Endodermal cell (in vitro differentiated cells): Measurements from ENCODE around the gene TNS3. TPM values are rescaled to one million over a fixed set of nuclear protein-coding genes. Genes with fewer than 3 reads are reported as not detected.

Experiments
- DNase-seq: peaks from one replicate; pipeline ENCODE4 v3.0.0-alpha.2; 2017
- H3K27ac ChIP-seq: 2 replicates; pipeline ENCODE4 v1.5.1; 2013; ENCODE audit warnings: mild to moderate bottlenecking, low read depth, low read length, moderate library complexity
- H3K27me3 ChIP-seq: 2 replicates; pipeline ENCODE4 v1.6.1; 2013; ENCODE audit warnings: mild to moderate bottlenecking, low read length, moderate library complexity; ENCODE audit not compliant: insufficient read depth, control insufficient read depth, poor library complexity, severe bottlenecking
- H3K36me3 ChIP-seq: 2 replicates; pipeline ENCODE4 v1.7.0; 2013; ENCODE audit warnings: mild to moderate bottlenecking, low read length, moderate library complexity; ENCODE audit not compliant: control insufficient read depth, insufficient read depth
- H3K4me1 ChIP-seq: one replicate; pipeline ENCODE4 v1.7.0; 2013; ENCODE audit warnings: low read length; ENCODE audit not compliant: control insufficient read depth, insufficient read depth
- H3K4me3 ChIP-seq: 2 replicates; pipeline ENCODE4 v1.5.1; 2013; ENCODE audit warnings: mild to moderate bottlenecking, low read length, moderate library complexity
- H3K9ac ChIP-seq: 2 replicates; pipeline ENCODE4 v1.6.1; 2013; ENCODE audit warnings: mild to moderate bottlenecking, low read length, moderate library complexity; ENCODE audit not compliant: poor library complexity, severe bottlenecking; ENCODE audit errors: extremely low read depth
- H3K9me3 ChIP-seq: 2 replicates; pipeline ENCODE4 v1.6.1; 2013; ENCODE audit warnings: mild to moderate bottlenecking, low read length, moderate library complexity; ENCODE audit not compliant: control insufficient read depth
- H3K27ac Mint-ChIP-seq: 2 replicates; pipeline ENCODE4 v1.8.0; 2020; ENCODE audit warnings: mixed read lengths
- H3K27me3 Mint-ChIP-seq: 2 replicates; pipeline ENCODE4 v1.8.0; 2021; ENCODE audit warnings: mild to moderate bottlenecking, mixed read lengths; ENCODE audit not compliant: insufficient read depth
- H3K36me3 Mint-ChIP-seq: 2 replicates; pipeline ENCODE4 v1.8.0; 2020; ENCODE audit warnings: low read depth, mixed read lengths
- H3K4me1 Mint-ChIP-seq: 2 replicates; pipeline ENCODE4 v1.8.0; 2020; ENCODE audit warnings: mixed read lengths
- H3K4me3 Mint-ChIP-seq: 2 replicates; pipeline ENCODE4 v1.8.0; 2020; ENCODE audit warnings: mild to moderate bottlenecking, moderate library complexity, mixed read lengths
- H3K9me3 Mint-ChIP-seq: 2 replicates; pipeline ENCODE4 v1.8.0; 2020; ENCODE audit warnings: mild to moderate bottlenecking, mixed read lengths
- CTCF ChIP-seq: fragments of 200-600 bp; sonication (generic); conservative IDR thresholded peaks from 2 replicates; pipeline ENCODE4 v1.5.0; 2021; ENCODE audit warnings: antibody characterized with exemption, mild to moderate bottlenecking
- WGBS, 2 experiments: methylation state at CpG; one replicate each; pipeline versions ENCODE4 v1.1.5 to v1.1.7; 2013; ENCODE audit warnings: missing lambda C conversion rate in 2 of 2, mixed read lengths in 1 of 2; ENCODE audit not compliant: insufficient coverage in 1 of 2, insufficient read length in 1 of 2; 5-methylcytosine and 5-hydroxymethylcytosine counted together
- total RNA-seq, 2 donors: library from RNA; stranded (reverse); fragmentation: NEBNext Ultra II Directional in 1 of 2; extraction: Animal tissue kit (Norgen Biotek cat#: 25700) in 1 of 2; gene quantifications; 2 replicates in 1 of 2; 3 replicates in 1 of 2; pipeline ENCODE4 v1.2.1, GENCODE V29; 2021

TNS3 gene
- total RNA-seq, 2 donors from 2014 or later = 33.8 to 38.5 TPM

- Histone ChIP-seq H3K27ac (no peak overlapping the region), H3K4me1 (no peaks in the 10 kb centered on the region), H3K36me3 (peaks cover 49% of the 10 kb centered on the region), H3K9me3 (no peaks in the 10 kb centered on the region), H3K27me3 (no peaks in the 10 kb centered on the region), H3K4me3 (no peak overlapping the region), H3K9ac (no peak overlapping the region)
- DNase-seq = no peak
- WGBS, 2 experiments = 93% methylated on average over 3 to 4 of the region's 4 CpGs
- Mint-ChIP-seq H3K27me3 (no peaks in the 10 kb centered on the region), H3K27ac (no peak overlapping the region), H3K4me1 (no peaks in the 10 kb centered on the region), H3K4me3 (no peak overlapping the region), H3K9me3 (no peaks in the 10 kb centered on the region), H3K36me3 (peaks cover 38% of the 10 kb centered on the region)
- no peak for TF ChIP-seq CTCF
Observed at GRCh38 chr7:47294556-47295222, 287.2 kb downstream of the TNS3 start.

DNA sequence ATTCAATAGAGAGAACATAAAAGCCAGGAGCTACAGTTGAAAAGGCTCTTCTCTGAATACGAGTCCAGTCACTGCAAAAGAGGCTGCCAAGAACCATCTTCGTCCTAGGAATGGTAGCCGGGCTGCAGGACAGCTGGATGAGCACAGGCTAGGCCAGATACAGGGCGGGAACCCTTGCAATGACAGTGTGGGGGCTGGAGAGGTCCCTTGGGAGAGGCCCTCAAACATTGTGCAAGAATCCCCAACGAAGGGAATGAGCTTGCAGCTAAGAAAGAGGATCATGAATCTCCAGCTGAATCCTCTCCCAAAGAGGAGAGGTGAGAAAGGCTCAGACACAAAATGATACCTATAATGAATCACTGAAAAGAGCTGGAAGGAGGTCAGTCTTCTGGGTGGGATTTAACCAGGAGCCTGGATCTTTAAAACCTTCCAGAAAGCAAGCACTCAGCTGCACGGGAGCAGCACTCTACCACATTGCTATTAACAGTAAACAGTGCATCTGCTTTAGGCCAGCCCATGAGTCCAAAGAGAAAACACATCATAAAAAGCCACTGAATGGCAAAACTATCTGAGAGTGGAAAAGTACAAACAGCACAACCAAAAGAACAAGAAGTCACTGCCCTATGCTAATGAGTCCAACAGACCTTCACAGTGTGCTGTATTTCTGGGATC, 287.9 kb downstream of the TNS3 start:
- Histone ChIP-seq H3K9me3 (no peaks in the 10 kb centered on the region), H3K36me3 (peaks cover 50% of the 10 kb centered on the region), H3K27ac (no peak overlapping the region), H3K4me1 (no peaks in the 10 kb centered on the region), H3K9ac (no peak overlapping the region), H3K4me3 (no peak overlapping the region), H3K27me3 (no peaks in the 10 kb centered on the region)
- Mint-ChIP-seq H3K36me3 (peaks cover 40% of the 10 kb centered on the region), H3K9me3 (no peaks in the 10 kb centered on the region), H3K4me1 (no peaks in the 10 kb centered on the region), H3K27ac (no peak overlapping the region), H3K4me3 (no peak overlapping the region), H3K27me3 (no peaks in the 10 kb centered on the region)
- WGBS, 2 experiments = 79 to 86% methylated on average over 3 to 6 of the region's 6 CpGs
- DNase-seq = no peak
- TF ChIP-seq CTCF = no peak

DNA sequence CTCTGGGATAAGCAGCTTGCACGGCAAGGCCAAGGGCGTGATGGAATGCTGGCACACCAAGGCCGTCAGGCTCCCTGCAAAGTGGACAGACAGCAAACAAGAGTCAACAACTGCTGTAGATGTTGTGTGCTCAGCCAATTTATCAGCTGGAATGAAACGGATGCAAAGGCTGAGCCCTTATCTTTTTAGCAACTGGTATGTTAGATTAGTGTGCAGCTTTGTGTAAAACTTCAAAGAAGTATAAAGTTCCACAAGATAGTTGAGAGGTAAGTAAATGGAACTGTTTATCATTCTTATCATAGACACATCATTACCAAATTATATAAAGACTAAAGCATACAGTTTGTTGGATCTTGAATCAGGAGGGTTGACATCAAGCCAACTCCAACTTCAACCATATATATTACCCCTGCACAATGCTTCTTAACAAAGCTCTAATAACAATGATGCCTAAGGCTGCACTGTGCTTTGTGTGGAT, 289.0 kb downstream of the TNS3 start:
- no peak for TF ChIP-seq CTCF
- H3K27ac ChIP-seq = no peak overlapping the region
- H3K4me3 ChIP-seq = no peak overlapping the region
- no peaks in the 10 kb centered on the region for H3K27me3 Mint-ChIP-seq
- H3K9me3 ChIP-seq = no peaks in the 10 kb centered on the region
- no peaks in the 10 kb centered on the region for H3K4me1 Mint-ChIP-seq
- no peaks in the 10 kb centered on the region for H3K4me1 ChIP-seq
- H3K9me3 Mint-ChIP-seq = no peaks in the 10 kb centered on the region
- no peak for DNase-seq
- WGBS, 2 experiments = 87 to 91% methylated on average over 4 of the region's 4 CpGs
- no peak overlapping the region for H3K4me3 Mint-ChIP-seq
- peaks cover 42% of the 10 kb centered on the region for H3K36me3 Mint-ChIP-seq
- H3K27ac Mint-ChIP-seq = no peak overlapping the region
- H3K27me3 ChIP-seq = no peaks in the 10 kb centered on the region
- H3K9ac ChIP-seq = no peak overlapping the region
- H3K36me3 ChIP-seq = peaks cover 57% of the 10 kb centered on the region
